HUES6 (cell line): ENCODE results near the gene LRRC75A.
"Not testable (repeated sequence)": the region's sequence is repeated elsewhere in the genome, so short reads cannot be mapped to it uniquely, and the experiment has no call there.

Experiments used
- H3K27ac ChIP-seq: 2 replicates; pipeline ENCODE4 v1.7.0; 2013; ENCODE audit warnings: low read depth, mild to moderate bottlenecking, low read length, inconsistent platforms
- H3K27me3 ChIP-seq: 2 replicates; pipeline ENCODE4 v1.6.1; 2013; ENCODE audit warnings: low read length; ENCODE audit not compliant: control insufficient read depth, insufficient read depth
- H3K36me3 ChIP-seq: 2 replicates; pipeline ENCODE4 v1.6.1; 2013; ENCODE audit warnings: low read length; ENCODE audit not compliant: control insufficient read depth, insufficient read depth
- H3K4me1 ChIP-seq: 2 replicates; pipeline ENCODE4 v1.6.1; 2013; ENCODE audit warnings: low read length; ENCODE audit not compliant: control insufficient read depth, insufficient read depth
- H3K4me3 ChIP-seq: 2 replicates; pipeline ENCODE4 v1.5.1; 2013; ENCODE audit warnings: low read depth, low read length
- H3K9ac ChIP-seq: one replicate; pipeline ENCODE4 v1.6.1; 2013; ENCODE audit warnings: mild to moderate bottlenecking, low read length
- H3K9me3 ChIP-seq: 2 replicates; pipeline ENCODE4 v1.6.1; 2013; ENCODE audit warnings: low read depth, low read length; ENCODE audit not compliant: control insufficient read depth, insufficient read depth

LRRC75A gene

GRCh38 chr17:16447676-16448075 lies 44.3 kb downstream of the LRRC75A start:
- peaks cover 50% of the 10 kb centered on the region for H3K36me3 ChIP-seq
- H3K27me3 ChIP-seq: no peaks in the 10 kb centered on the region
- H3K9ac ChIP-seq: no peak overlapping the region
- H3K9me3 ChIP-seq: no peaks in the 10 kb centered on the region
- H3K27ac ChIP-seq: no peak overlapping the region
- H3K4me3 ChIP-seq: no peak overlapping the region
- no peaks in the 10 kb centered on the region for H3K4me1 ChIP-seq

- Histone ChIP-seq H3K27me3 (no peaks in the 10 kb centered on the region), H3K4me3 (no peak overlapping the region), H3K9me3 (no peaks in the 10 kb centered on the region), H3K9ac (no peak overlapping the region), H3K36me3 (peaks cover 62% of the 10 kb centered on the region), H3K27ac (no peak overlapping the region), H3K4me1 (no peaks in the 10 kb centered on the region)
Observed at GRCh38 chr17:16446338-16446983, 45.5 kb downstream of the LRRC75A start.

- H3K9ac ChIP-seq: peak overlapping the region; percentile 32
- H3K27ac ChIP-seq: no peak overlapping the region
- no peaks in the 10 kb centered on the region for H3K9me3 ChIP-seq
- H3K27me3 ChIP-seq: no peaks in the 10 kb centered on the region
- H3K36me3 ChIP-seq: peaks cover 83% of the 10 kb centered on the region
- no peak overlapping the region for H3K4me3 ChIP-seq
- H3K4me1 ChIP-seq: peaks cover 12% of the 10 kb centered on the region
Observed at GRCh38 chr17:16444258-16444886, 47.6 kb downstream of the LRRC75A start.

- H3K27me3 ChIP-seq: no peaks in the 10 kb centered on the region
- H3K9ac ChIP-seq: peak overlapping the region; percentile 32
- H3K9me3 ChIP-seq: no peaks in the 10 kb centered on the region
- no peak overlapping the region for H3K27ac ChIP-seq
- H3K4me3 ChIP-seq: no peak overlapping the region
- H3K4me1 ChIP-seq: peaks cover 12% of the 10 kb centered on the region
- H3K36me3 ChIP-seq: peaks cover 79% of the 10 kb centered on the region
Observed at GRCh38 chr17:16443511-16444257, 48.3 kb downstream of the LRRC75A start.

- H3K27ac ChIP-seq: peak overlapping the region; percentile 14; the same call in 1 of the 2 replicates
- H3K9me3 ChIP-seq: no peaks in the 10 kb centered on the region
- peaks cover 70% of the 10 kb centered on the region for H3K36me3 ChIP-seq
- no peaks in the 10 kb centered on the region for H3K27me3 ChIP-seq
- H3K9ac ChIP-seq: peak overlapping the region; percentile 43
- H3K4me3 ChIP-seq: no peak overlapping the region
- H3K4me1 ChIP-seq: peaks cover 17% of the 10 kb centered on the region
Observed at GRCh38 chr17:16442594-16443510, 49.1 kb downstream of the LRRC75A start.

GRCh38 chr17:16442141-16442540 lies 49.9 kb downstream of the LRRC75A start:
- Histone ChIP-seq H3K27me3 (no peaks in the 10 kb centered on the region), H3K36me3 (peaks cover 65% of the 10 kb centered on the region), H3K9ac (peak overlapping the region; percentile 43), H3K9me3 (no peaks in the 10 kb centered on the region), H3K4me1 (peaks cover 17% of the 10 kb centered on the region), H3K27ac (peak overlapping the region; percentile 14; the same call in 1 of the 2 replicates), H3K4me3 (no peak overlapping the region; the same call in 1 of the 2 replicates)

GRCh38 chr17:16440901-16441629 lies 50.9 kb downstream of the LRRC75A start:
- H3K36me3 ChIP-seq: peaks cover 58% of the 10 kb centered on the region
- peak overlapping the region; percentile 92; the same call in 1 of the 2 replicates for H3K4me3 ChIP-seq
- no peak overlapping the region for H3K27ac ChIP-seq
- no peaks in the 10 kb centered on the region for H3K9me3 ChIP-seq
- H3K9ac ChIP-seq: peak overlapping the region; percentile 11
- peaks cover 17% of the 10 kb centered on the region for H3K4me1 ChIP-seq
- H3K27me3 ChIP-seq: no peaks in the 10 kb centered on the region

GRCh38 chr17:16440354-16440753 lies 51.6 kb downstream of the LRRC75A start:
- H3K9me3 ChIP-seq, H3K27me3 ChIP-seq: not testable (repeated sequence)
- Histone ChIP-seq H3K4me3 (peak overlapping the region; percentile 92), H3K27ac (peak overlapping the region; percentile 94), H3K4me1 (peaks cover 22% of the 10 kb centered on the region), H3K36me3 (peaks cover 53% of the 10 kb centered on the region), H3K9ac (peak overlapping the region; percentile 98)

- H3K4me1 ChIP-seq: peaks cover 24% of the 10 kb centered on the region
- H3K4me3 ChIP-seq: peak overlapping the region; percentile 92
Observed at GRCh38 chr17:16439811-16440351, 52.1 kb downstream of the LRRC75A start.

More at GRCh38 chr17:16439811-16440351, 52.1 kb downstream of the LRRC75A start:
- Histone ChIP-seq H3K9me3 (no peaks in the 10 kb centered on the region), H3K27me3 (no peaks in the 10 kb centered on the region), H3K27ac (peak overlapping the region; percentile 94), H3K9ac (peak overlapping the region; percentile 98), H3K36me3 (peaks cover 53% of the 10 kb centered on the region)
